Smooth muscle cell (in vitro differentiated cells): Measurements from ENCODE around the gene OR51S1. TPM values are rescaled to one million over a fixed set of nuclear protein-coding genes. Genes with fewer than 3 reads are reported as not detected.

ENCODE experiments used
- DNase-seq: peaks from one replicate; lab custom pipeline; 2025; ENCODE audit not compliant: unreplicated experiment; lab: John Stamatoyannopoulos, UW
- H2AFZ ChIP-seq: fragments of 200-600 bp; sonication (generic); 2 replicates; pipeline ENCODE4 v1.6.0; 2016; ENCODE audit warnings: antibody characterized with exemption, low read depth, mild to moderate bottlenecking
- H3F3A ChIP-seq: fragments of 200-600 bp; sonication (generic); 2 replicates; pipeline ENCODE4 v1.6.0; 2017; ENCODE audit warnings: antibody characterized with exemption, low read depth
- H3K27ac ChIP-seq: fragments of 200-600 bp; sonication (generic); 2 replicates; pipeline ENCODE4 v1.5.1; 2016; ENCODE audit warnings: low read depth, mild to moderate bottlenecking
- H3K27me3 ChIP-seq: fragments of 200-600 bp; sonication (generic); 2 replicates; pipeline ENCODE4 v1.6.1; 2016; ENCODE audit warnings: low read depth, mild to moderate bottlenecking
- H3K36me3 ChIP-seq: fragments of 200-600 bp; sonication (generic); 2 replicates; pipeline ENCODE4 v1.5.1; 2016; ENCODE audit warnings: low read depth
- H3K4me1 ChIP-seq: fragments of 200-600 bp; sonication (generic); 2 replicates; pipeline ENCODE4 v1.5.1; 2016; ENCODE audit warnings: low read depth
- H3K4me2 ChIP-seq: fragments of 200-600 bp; sonication (generic); 2 replicates; pipeline ENCODE4 v1.6.0; 2016; ENCODE audit warnings: mild to moderate bottlenecking
- H3K4me3 ChIP-seq: fragments of 200-600 bp; sonication (generic); 2 replicates; pipeline ENCODE4 v1.5.1; 2016; ENCODE audit warnings: mild to moderate bottlenecking
- H3K79me2 ChIP-seq: fragments of 200-600 bp; sonication (generic); 2 replicates; pipeline ENCODE4 v1.6.0; 2016; ENCODE audit warnings: low read depth, mild to moderate bottlenecking
- H3K9ac ChIP-seq: fragments of 200-600 bp; sonication (generic); 2 replicates; pipeline ENCODE4 v1.6.0; 2016; ENCODE audit warnings: low read depth
- H3K9me3 ChIP-seq: fragments of 200-600 bp; sonication (generic); replicated peaks from 2 replicates; pipeline ENCODE4 v1.5.1; 2016; ENCODE audit warnings: low read depth
- H4K20me1 ChIP-seq: fragments of 200-600 bp; sonication (generic); 2 replicates; pipeline ENCODE4 v1.6.0; 2016; ENCODE audit warnings: low read depth
- WGBS: methylation state at CpG from one replicate; pipeline ENCODE4 v1.1.7; 2016; ENCODE audit warnings: low lambda C conversion rate; 5-methylcytosine and 5-hydroxymethylcytosine counted together
- polyA plus RNA-seq: library from polyadenylated mRNA; unstranded; fragments of >200 nt; fragmentation: Nextera tagmentation; extraction: Ambion mirVana; gene quantifications from 2 replicates; pipeline ENCODE4 v1.2.1, GENCODE V29; 2016
- total RNA-seq: library from RNA; depleted of rRNA; stranded (reverse); fragments of >200 nt; gene quantifications from 2 replicates; pipeline ENCODE4 v1.2.3, GENCODE V29; 2014
- TF ChIP-seq, protein P1 (sequence below): fragments of 200-600 bp; sonication (generic); IDR thresholded peaks from 2 replicates; pipeline ENCODE4 v1.5.1; 2017; ENCODE audit warnings: borderline replicate concordance, mild to moderate bottlenecking, antibody characterized with exemption; ENCODE audit not compliant: insufficient read depth, poor library complexity, severe bottlenecking

OR51S1 gene
- total and polyA plus RNA-seq, 2 experiments from 2014 or later = not detected

DNA sequence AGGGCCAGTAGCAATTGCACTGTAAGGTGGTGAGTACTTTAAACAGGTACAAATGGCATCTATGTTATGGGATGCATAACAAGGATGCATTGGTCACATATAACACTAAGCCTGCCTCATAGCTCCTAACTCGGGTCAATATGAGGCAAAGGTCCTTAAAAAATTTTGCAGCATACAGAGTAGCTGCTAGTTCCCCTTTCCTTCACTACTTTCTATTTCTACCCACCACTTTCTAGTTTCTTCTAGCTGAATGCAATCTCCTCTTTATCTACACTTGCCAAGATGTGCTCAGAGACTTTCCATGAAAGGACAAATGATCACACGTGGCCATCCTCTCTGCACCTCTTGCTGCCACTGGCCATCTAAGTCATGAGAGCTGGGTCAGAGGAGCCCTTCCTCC is 18.1 kb downstream of the OR51S1 start:
- DNase-seq = no peak
- no peaks in the 10 kb centered on the region for H3K4me1 ChIP-seq
- TF ChIP-seq, protein P1, sequence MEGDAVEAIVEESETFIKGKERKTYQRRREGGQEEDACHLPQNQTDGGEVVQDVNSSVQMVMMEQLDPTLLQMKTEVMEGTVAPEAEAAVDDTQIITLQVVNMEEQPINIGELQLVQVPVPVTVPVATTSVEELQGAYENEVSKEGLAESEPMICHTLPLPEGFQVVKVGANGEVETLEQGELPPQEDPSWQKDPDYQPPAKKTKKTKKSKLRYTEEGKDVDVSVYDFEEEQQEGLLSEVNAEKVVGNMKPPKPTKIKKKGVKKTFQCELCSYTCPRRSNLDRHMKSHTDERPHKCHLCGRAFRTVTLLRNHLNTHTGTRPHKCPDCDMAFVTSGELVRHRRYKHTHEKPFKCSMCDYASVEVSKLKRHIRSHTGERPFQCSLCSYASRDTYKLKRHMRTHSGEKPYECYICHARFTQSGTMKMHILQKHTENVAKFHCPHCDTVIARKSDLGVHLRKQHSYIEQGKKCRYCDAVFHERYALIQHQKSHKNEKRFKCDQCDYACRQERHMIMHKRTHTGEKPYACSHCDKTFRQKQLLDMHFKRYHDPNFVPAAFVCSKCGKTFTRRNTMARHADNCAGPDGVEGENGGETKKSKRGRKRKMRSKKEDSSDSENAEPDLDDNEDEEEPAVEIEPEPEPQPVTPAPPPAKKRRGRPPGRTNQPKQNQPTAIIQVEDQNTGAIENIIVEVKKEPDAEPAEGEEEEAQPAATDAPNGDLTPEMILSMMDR = no peak
- no peaks in the 10 kb centered on the region for H3K27me3 ChIP-seq
- no peak overlapping the region for H3K4me2 ChIP-seq
- H3K4me3 ChIP-seq = no peak overlapping the region
- 83% methylated on average over 2 of the region's 2 CpGs for WGBS
- H3K79me2 ChIP-seq = no peaks in the 10 kb centered on the region
- no peak overlapping the region for H2AFZ ChIP-seq
- H3K36me3 ChIP-seq = no peaks in the 10 kb centered on the region
- H4K20me1 ChIP-seq = no peaks in the 10 kb centered on the region
- H3K27ac ChIP-seq = no peak overlapping the region
- H3F3A ChIP-seq = no peaks in the 10 kb centered on the region
- no peak overlapping the region for H3K9ac ChIP-seq
- no peaks in the 10 kb centered on the region for H3K9me3 ChIP-seq

DNA sequence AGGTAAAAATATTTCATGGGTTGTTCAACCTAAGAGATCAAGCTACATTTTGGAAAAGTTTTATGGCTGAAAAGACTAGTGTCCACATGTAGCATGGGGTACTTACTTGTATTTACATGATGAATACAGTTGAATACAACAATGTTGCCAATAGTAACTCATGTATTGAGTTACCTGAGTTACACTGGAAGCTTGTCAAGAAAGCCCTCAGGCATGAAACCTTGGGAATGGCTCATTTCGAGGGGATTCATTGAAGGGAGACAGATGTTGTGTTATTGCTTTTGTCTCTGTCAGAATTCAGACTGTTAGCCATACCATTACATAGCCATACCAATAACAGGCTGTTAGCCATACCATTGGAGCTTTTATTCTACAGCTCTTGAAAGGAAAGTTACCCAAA is 18.7 kb downstream of the OR51S1 start:
- Histone ChIP-seq H3F3A (no peaks in the 10 kb centered on the region), H3K4me3 (no peak overlapping the region), H4K20me1 (no peaks in the 10 kb centered on the region), H3K27ac (no peak overlapping the region), H2AFZ (no peak overlapping the region), H3K9ac (no peak overlapping the region), H3K4me2 (no peak overlapping the region), H3K36me3 (no peaks in the 10 kb centered on the region), H3K4me1 (no peaks in the 10 kb centered on the region), H3K79me2 (no peaks in the 10 kb centered on the region), H3K9me3 (no peaks in the 10 kb centered on the region), H3K27me3 (no peaks in the 10 kb centered on the region)
- TF ChIP-seq, protein P1 = no peak
- WGBS = 63% methylated on average over 1 of the region's 1 CpG
- no peak for DNase-seq

DNA sequence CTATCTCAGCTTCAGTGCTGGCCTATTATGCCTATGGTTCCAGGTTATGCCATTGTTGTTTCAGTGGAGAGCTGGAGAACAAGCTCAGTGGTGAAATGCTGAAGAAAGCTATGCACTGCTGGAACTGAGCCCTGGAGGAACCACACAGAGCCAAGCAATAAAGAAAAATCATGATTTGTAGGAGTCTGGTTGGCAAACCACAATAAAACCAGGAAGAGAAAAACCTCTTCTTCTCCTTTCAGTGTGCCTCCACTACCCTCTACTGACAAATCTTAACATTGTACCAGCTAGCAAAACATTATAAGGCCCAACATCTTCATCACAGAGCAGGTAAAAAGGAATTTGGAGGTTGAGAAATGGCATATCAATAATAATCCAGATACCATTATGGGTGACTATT is 22.6 kb downstream of the OR51S1 start:
- Histone ChIP-seq H3K36me3 (no peaks in the 10 kb centered on the region), H3K4me1 (no peaks in the 10 kb centered on the region), H3K79me2 (no peaks in the 10 kb centered on the region), H2AFZ (no peak overlapping the region), H3K4me3 (no peak overlapping the region), H3F3A (no peaks in the 10 kb centered on the region), H4K20me1 (no peaks in the 10 kb centered on the region), H3K9me3 (no peaks in the 10 kb centered on the region), H3K27ac (no peak overlapping the region), H3K27me3 (no peaks in the 10 kb centered on the region), H3K4me2 (no peak overlapping the region), H3K9ac (no peak overlapping the region)
- TF ChIP-seq, protein P1 = peak; percentile 28
- DNase-seq = no peak

DNA sequence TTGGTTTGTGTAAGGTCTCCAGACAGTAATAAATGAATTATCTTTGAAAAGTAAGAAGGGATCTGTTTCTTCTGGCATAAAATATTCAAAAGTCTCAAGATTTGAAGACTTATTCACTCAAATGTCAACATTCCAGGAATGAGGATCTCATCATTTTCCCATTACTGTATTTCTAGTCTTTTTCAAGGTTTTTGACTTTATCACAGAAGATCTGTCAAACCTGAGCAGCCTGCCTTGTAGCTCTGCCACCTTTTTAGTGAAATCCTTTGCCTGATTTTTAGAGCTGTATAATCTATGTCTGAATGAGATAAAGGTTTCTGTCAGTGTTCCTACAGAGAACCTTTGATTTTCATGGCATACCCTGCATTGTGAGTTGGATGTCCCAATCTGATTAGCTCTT is 23.9 kb downstream of the OR51S1 start:
- no peaks in the 10 kb centered on the region for H4K20me1 ChIP-seq
- H2AFZ ChIP-seq = no peak overlapping the region
- no peaks in the 10 kb centered on the region for H3F3A ChIP-seq
- H3K36me3 ChIP-seq = no peaks in the 10 kb centered on the region
- H3K79me2 ChIP-seq = no peaks in the 10 kb centered on the region
- DNase-seq = no peak
- no peak overlapping the region for H3K4me2 ChIP-seq
- TF ChIP-seq, protein P1 = no peak
- H3K9me3 ChIP-seq = no peaks in the 10 kb centered on the region
- H3K4me3 ChIP-seq = no peak overlapping the region
- no peaks in the 10 kb centered on the region for H3K27me3 ChIP-seq
- no peaks in the 10 kb centered on the region for H3K4me1 ChIP-seq
- no peak overlapping the region for H3K27ac ChIP-seq
- H3K9ac ChIP-seq = no peak overlapping the region
